ENCODE results near the gene MOGAT3.

DNA sequence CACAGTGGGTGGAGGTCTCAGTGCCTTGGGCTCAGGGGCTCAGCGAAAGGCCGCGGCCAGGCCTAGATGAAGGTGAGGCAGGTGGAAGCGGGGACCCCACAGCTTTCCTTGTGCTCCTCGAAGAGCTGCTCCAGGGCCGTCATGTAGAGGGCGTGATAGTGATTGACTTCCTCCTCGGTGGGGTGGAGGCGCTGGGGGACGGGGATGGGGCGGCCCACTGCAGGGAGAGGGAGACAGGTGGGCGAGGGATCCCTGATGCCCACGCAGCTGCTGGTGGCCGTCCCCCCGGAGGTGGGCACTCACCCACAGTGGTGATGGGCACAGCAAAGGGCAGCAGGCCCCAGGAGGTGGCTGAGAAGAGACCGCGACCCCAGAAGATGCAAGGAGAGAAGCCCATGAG is 5.0 kb downstream of the MOGAT3 start:
- TF ChIP-seq, protein P1, sequence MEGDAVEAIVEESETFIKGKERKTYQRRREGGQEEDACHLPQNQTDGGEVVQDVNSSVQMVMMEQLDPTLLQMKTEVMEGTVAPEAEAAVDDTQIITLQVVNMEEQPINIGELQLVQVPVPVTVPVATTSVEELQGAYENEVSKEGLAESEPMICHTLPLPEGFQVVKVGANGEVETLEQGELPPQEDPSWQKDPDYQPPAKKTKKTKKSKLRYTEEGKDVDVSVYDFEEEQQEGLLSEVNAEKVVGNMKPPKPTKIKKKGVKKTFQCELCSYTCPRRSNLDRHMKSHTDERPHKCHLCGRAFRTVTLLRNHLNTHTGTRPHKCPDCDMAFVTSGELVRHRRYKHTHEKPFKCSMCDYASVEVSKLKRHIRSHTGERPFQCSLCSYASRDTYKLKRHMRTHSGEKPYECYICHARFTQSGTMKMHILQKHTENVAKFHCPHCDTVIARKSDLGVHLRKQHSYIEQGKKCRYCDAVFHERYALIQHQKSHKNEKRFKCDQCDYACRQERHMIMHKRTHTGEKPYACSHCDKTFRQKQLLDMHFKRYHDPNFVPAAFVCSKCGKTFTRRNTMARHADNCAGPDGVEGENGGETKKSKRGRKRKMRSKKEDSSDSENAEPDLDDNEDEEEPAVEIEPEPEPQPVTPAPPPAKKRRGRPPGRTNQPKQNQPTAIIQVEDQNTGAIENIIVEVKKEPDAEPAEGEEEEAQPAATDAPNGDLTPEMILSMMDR (IDR thresholded peaks at IDR 0.05): no peak
- TF ChIP-seq POLR2A (IDR thresholded peaks at IDR 0.05): no peak
